ENCODE measurements around the gene STK32B. TPM values are rescaled to one million over a fixed set of nuclear protein-coding genes. Genes with fewer than 3 reads are reported as not detected.
"Not testable (repeated sequence)": the region's sequence is repeated elsewhere in the genome, so short reads cannot be mapped to it uniquely, and the experiment has no call there.

Gene STK32B
- total RNA-seq, 1 experiment from 2014 or later: 1.1 TPM

DNA sequence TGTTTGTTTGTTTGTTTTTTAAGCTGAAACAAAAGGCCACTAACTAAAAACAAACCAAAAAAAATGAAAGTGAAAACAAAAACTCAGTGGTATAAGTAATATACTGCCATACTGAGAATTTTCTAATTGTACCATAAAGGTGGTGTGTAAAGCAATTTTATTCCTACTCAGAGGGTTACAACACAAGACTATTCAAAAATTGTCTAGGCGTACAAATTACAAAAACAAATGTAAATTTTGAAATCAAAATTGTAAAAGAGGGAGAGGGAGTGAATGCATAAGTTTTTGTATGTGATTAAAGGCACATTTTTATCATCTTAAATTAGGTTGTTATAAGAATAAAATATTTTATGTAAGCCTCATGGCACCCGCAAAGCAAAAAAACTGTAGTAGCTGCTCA lies 232.6 kb downstream of the STK32B start:
- CTCF ChIA-PET: no interaction called here
- H3F3A ChIP-seq (ENCODE audit: low read length, unreplicated experiment): no peaks in the 10 kb centered on the region
- no peak for TF ChIP-seq EZH2 (IDR thresholded peaks at IDR 0.05; ENCODE audit: low read length, unreplicated experiment)
- TF ChIP-seq EZH2phosphoT487 (IDR thresholded peaks at IDR 0.05; ENCODE audit: borderline replicate concordance, low read length): no peak
- TF ChIP-seq, protein P1, sequence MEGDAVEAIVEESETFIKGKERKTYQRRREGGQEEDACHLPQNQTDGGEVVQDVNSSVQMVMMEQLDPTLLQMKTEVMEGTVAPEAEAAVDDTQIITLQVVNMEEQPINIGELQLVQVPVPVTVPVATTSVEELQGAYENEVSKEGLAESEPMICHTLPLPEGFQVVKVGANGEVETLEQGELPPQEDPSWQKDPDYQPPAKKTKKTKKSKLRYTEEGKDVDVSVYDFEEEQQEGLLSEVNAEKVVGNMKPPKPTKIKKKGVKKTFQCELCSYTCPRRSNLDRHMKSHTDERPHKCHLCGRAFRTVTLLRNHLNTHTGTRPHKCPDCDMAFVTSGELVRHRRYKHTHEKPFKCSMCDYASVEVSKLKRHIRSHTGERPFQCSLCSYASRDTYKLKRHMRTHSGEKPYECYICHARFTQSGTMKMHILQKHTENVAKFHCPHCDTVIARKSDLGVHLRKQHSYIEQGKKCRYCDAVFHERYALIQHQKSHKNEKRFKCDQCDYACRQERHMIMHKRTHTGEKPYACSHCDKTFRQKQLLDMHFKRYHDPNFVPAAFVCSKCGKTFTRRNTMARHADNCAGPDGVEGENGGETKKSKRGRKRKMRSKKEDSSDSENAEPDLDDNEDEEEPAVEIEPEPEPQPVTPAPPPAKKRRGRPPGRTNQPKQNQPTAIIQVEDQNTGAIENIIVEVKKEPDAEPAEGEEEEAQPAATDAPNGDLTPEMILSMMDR (conservative IDR thresholded peaks at IDR 0.05; ENCODE audit: low read depth, low read length): no peak
- H3K4me3 ChIP-seq (ENCODE audit: low read length): no peak overlapping the region
- H3K27ac ChIP-seq (ENCODE audit: low read length): no peak overlapping the region
- DNase-seq: no peak
- no peaks in the 10 kb centered on the region for H3K79me2 ChIP-seq (ENCODE audit: low read length)
- no peak overlapping the region for H3K9ac ChIP-seq (ENCODE audit: low read length)
- no peaks in the 10 kb centered on the region for H4K20me1 ChIP-seq (ENCODE audit: low read length)
- ATAC-seq: no peak
- peaks cover 25% of the 10 kb centered on the region for H3K27me3 ChIP-seq (ENCODE audit: low read length)
- H3K9me2 ChIP-seq (replicated peaks; ENCODE audit: low read length): no peaks in the 10 kb centered on the region
- H3K36me3 ChIP-seq (ENCODE audit: low read depth, low read length): no peaks in the 10 kb centered on the region
- POLR2A ChIA-PET (ENCODE audit: unreplicated experiment): no interaction called here
- H2AFZ ChIP-seq (ENCODE audit: low read length): no peak overlapping the region
- no TSS peak for BruUV-seq (replicated peaks)
- intact Hi-C loops (cut with micrococcal nuclease): no loop called here
- H3K4me2 ChIP-seq (ENCODE audit: low read length): no peak overlapping the region
- no peaks in the 10 kb centered on the region for H3K4me1 ChIP-seq (ENCODE audit: insufficient read depth, low read length)
- H3K9me3 ChIP-seq (ENCODE audit: low read length): no peaks in the 10 kb centered on the region

DNA sequence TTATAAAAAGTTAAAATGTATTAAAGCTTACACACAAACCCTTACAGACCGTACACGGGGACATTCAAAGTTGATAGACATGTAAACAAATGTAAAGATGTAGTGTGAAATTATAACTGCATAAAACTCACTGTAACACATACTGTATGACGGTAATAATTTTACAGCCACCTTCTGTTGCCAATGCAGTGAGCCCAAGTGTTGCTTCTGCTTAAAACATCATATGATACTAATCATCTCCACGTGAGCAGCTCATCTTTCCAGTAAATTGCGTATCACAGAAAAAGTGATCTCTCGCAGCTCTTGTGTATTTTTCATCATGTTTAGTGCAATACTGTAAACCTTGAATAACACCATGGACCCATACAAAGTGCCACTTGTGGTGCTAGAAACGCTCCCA lies 233.2 kb downstream of the STK32B start:
- CTCF ChIA-PET: no interaction called here
- Histone ChIP-seq H3K9me2 (replicated peaks; ENCODE audit: low read length) (no peaks in the 10 kb centered on the region), H3K27me3 (ENCODE audit: low read length) (peaks cover 25% of the 10 kb centered on the region), H3K36me3 (ENCODE audit: low read depth, low read length) (no peaks in the 10 kb centered on the region), H3K4me1 (ENCODE audit: insufficient read depth, low read length) (no peaks in the 10 kb centered on the region), H3K9me3 (ENCODE audit: low read length) (no peaks in the 10 kb centered on the region), H2AFZ (ENCODE audit: low read length) (no peak overlapping the region), H3F3A (ENCODE audit: low read length, unreplicated experiment) (no peaks in the 10 kb centered on the region), H3K27ac (ENCODE audit: low read length) (no peak overlapping the region), H3K9ac (ENCODE audit: low read length) (no peak overlapping the region), H3K4me3 (ENCODE audit: low read length) (no peak overlapping the region), H4K20me1 (ENCODE audit: low read length) (no peaks in the 10 kb centered on the region), H3K79me2 (ENCODE audit: low read length) (no peaks in the 10 kb centered on the region), H3K4me2 (ENCODE audit: low read length) (no peak overlapping the region)
- BruUV-seq (replicated peaks): no TSS peak
- intact Hi-C loops (cut with micrococcal nuclease): no loop called here
- DNase-seq: no peak
- ATAC-seq: no peak
- POLR2A ChIA-PET (ENCODE audit: unreplicated experiment): no interaction called here
- TF ChIP-seq, protein P1 (conservative IDR thresholded peaks at IDR 0.05; ENCODE audit: low read depth, low read length): no peak
- no peak for TF ChIP-seq EZH2phosphoT487 (IDR thresholded peaks at IDR 0.05; ENCODE audit: borderline replicate concordance, low read length)
- TF ChIP-seq EZH2 (IDR thresholded peaks at IDR 0.05; ENCODE audit: low read length, unreplicated experiment): no peak

DNA sequence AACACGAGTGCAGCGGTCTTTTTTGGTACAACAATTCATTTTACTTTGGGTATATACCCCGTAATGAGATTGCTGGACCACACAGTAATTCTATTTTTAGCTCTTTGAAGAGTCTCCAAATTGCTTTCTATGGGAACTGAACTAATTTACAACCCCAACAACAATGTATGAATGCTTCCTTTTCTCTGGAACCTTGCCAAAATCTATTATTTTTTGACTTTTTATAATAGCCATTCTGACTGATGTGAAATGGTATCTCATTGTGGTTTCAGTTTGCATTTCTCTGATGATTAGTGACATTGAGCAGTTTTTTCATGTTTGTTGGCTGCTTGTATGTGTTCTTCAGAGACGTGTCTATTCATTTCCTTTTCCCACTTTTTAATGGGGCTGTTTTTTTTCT lies 240.8 kb downstream of the STK32B start:
- ChIA-PET CTCF (no interaction called here), POLR2A (ENCODE audit: unreplicated experiment) (no interaction called here)
- ATAC-seq (no peak), DNase-seq (no peak)
- no peaks in the 10 kb centered on the region for H4K20me1 ChIP-seq (ENCODE audit: low read length)
- no peaks in the 10 kb centered on the region for H3K79me2 ChIP-seq (ENCODE audit: low read length)
- no peak overlapping the region for H3K4me2 ChIP-seq (ENCODE audit: low read length)
- H3K9me2 ChIP-seq (replicated peaks; ENCODE audit: low read length): no peaks in the 10 kb centered on the region
- H3K9ac ChIP-seq (ENCODE audit: low read length): no peak overlapping the region
- peaks cover 3% of the 10 kb centered on the region for H3K27me3 ChIP-seq (ENCODE audit: low read length)
- H2AFZ ChIP-seq (ENCODE audit: low read length): no peak overlapping the region
- intact Hi-C loops (cut with micrococcal nuclease): no loop called here
- H3K4me1 ChIP-seq (ENCODE audit: insufficient read depth, low read length): no peaks in the 10 kb centered on the region
- no peaks in the 10 kb centered on the region for H3F3A ChIP-seq (ENCODE audit: low read length, unreplicated experiment)
- H3K36me3 ChIP-seq (ENCODE audit: low read depth, low read length): no peaks in the 10 kb centered on the region
- no peak for TF ChIP-seq EZH2phosphoT487 (IDR thresholded peaks at IDR 0.05; ENCODE audit: borderline replicate concordance, low read length)
- TF ChIP-seq EZH2 (IDR thresholded peaks at IDR 0.05; ENCODE audit: low read length, unreplicated experiment): no peak
- TF ChIP-seq, protein P1 (conservative IDR thresholded peaks at IDR 0.05; ENCODE audit: low read depth, low read length): no peak
- no peak overlapping the region for H3K4me3 ChIP-seq (ENCODE audit: low read length)
- H3K9me3 ChIP-seq (ENCODE audit: low read length): no peaks in the 10 kb centered on the region
- H3K27ac ChIP-seq (ENCODE audit: low read length): no peak overlapping the region
- BruUV-seq (replicated peaks): no TSS peak

DNA sequence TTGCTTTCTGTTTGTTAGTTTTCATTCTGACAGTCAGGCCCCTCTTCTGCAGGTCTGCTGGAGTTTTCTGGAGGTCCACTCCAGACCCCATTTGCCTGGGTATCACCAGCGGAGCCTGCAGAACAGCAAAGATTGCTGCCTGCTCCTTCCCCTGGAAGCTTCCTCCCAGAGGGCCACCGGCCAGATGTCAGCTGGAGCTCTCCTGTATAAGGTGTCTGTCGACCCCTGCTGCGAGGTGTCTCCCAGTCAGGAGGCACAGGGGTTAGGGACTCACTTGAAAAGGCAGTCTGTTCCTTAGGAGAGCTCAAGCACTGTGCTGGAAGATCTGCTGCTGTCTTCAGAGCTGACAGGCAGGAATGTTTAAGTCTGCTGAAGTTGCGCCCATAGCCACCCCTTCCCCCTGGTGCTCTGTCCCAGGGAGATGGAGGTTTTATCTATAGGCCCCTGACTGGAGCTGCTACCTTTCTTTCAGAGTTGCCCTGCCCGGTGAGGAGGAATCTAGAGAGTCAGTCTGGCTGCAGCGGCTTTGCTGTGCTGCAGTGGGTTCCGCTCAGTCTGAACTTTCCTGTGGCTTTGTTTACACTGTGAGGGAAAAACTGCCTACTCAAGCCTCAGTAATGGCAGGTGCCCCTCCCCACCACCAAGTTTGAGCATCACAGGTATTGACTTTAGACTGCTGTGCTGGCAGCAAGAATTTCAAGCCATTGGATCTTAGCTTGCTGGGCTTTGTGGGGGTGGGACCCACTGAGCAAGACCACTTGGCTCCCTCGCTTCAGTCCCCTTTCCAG lies 246.9 kb downstream of the STK32B start:
- H3K9me3 ChIP-seq (ENCODE audit: low read length); H3K9me2 ChIP-seq (replicated peaks; ENCODE audit: low read length); CTCF ChIA-PET; H3K4me1 ChIP-seq (ENCODE audit: insufficient read depth, low read length); POLR2A ChIA-PET (ENCODE audit: unreplicated experiment); H2AFZ ChIP-seq (ENCODE audit: low read length); intact Hi-C loops (cut with micrococcal nuclease); DNase-seq; H3K79me2 ChIP-seq (ENCODE audit: low read length); H3K27ac ChIP-seq (ENCODE audit: low read length); H3K4me2 ChIP-seq (ENCODE audit: low read length); H3K36me3 ChIP-seq (ENCODE audit: low read depth, low read length); ATAC-seq; H3K4me3 ChIP-seq (ENCODE audit: low read length); H4K20me1 ChIP-seq (ENCODE audit: low read length); BruUV-seq (replicated peaks); H3K9ac ChIP-seq (ENCODE audit: low read length); H3K27me3 ChIP-seq (ENCODE audit: low read length); H3F3A ChIP-seq (ENCODE audit: low read length, unreplicated experiment): not testable (repeated sequence)
